IMR-90 (cell line): Measurements from ENCODE around the gene BUB1B. TPM values are rescaled to one million over a fixed set of nuclear protein-coding genes. Genes with fewer than 3 reads are reported as not detected.

Experiments used
- ATAC-seq: fragments of 200-7000 bp; cut with Tn5 transposase; 2 replicates; pipeline ENCODE4 v1.9.1; 2020; ENCODE audit warnings: low read depth, mild to moderate bottlenecking, moderate library complexity
- BruUV-seq: library from RNA; stranded (reverse); fragments of 400-500 nt; replicated peaks from 2 replicates; lab custom pipeline; 2021; lab: Mats Ljungman, UMichigan
- CTCF ChIA-PET: fragments of 300-600 bp; formaldehyde crosslinking; extraction: SDS; loops from one replicate; lab custom pipeline; 2021; ENCODE audit warnings: antibody characterized with exemption; lab: Yijun Ruan, JAX
- POLR2A ChIA-PET: fragments of 300-600 bp; sonication (Branson Sonifier 250); formaldehyde crosslinking; loops from one replicate; lab custom pipeline; 2022; ENCODE audit warnings: antibody characterized with exemption; ENCODE audit not compliant: unreplicated experiment; lab: Charles Lee
- DNase-seq: peaks from one replicate; pipeline ENCODE4 v3.0.0; 2013
- H2AFZ ChIP-seq: replicated peaks from 2 replicates; pipeline ENCODE3; 2013; ENCODE audit warnings: low read length, mild to moderate bottlenecking; ENCODE audit not compliant: poor library complexity
- H2AK5ac ChIP-seq: 2 replicates; pipeline ENCODE4 v1.6.1; 2013; ENCODE audit warnings: low read depth, low read length, inconsistent platforms
- H2AK9ac ChIP-seq: replicated peaks from 2 replicates; pipeline ENCODE3; 2013; ENCODE audit warnings: mild to moderate bottlenecking, low read depth, low read length, moderate library complexity; ENCODE audit not compliant: poor library complexity
- H2BK120ac ChIP-seq: 2 replicates; pipeline ENCODE4 v1.6.1; 2013; ENCODE audit warnings: low read depth, low read length, inconsistent platforms
- H2BK15ac ChIP-seq: 3 replicates; pipeline ENCODE4 v1.6.1; 2013; ENCODE audit warnings: low read depth, low read length, inconsistent platforms
- H2BK20ac ChIP-seq: 2 replicates; pipeline ENCODE4 v1.6.1; 2013; ENCODE audit warnings: low read depth, mild to moderate bottlenecking, inconsistent platforms, low read length, moderate library complexity
- H2BK5ac ChIP-seq: 2 replicates; pipeline ENCODE4 v1.6.1; 2013; ENCODE audit warnings: mild to moderate bottlenecking, low read depth, low read length, inconsistent platforms; ENCODE audit not compliant: poor library complexity, severe bottlenecking
- H3K14ac ChIP-seq: replicated peaks from 2 replicates; pipeline ENCODE4 v1.6.1; 2013; ENCODE audit warnings: low read depth, low read length, inconsistent platforms
- H3K18ac ChIP-seq: 2 replicates; pipeline ENCODE4 v1.6.1; 2013; ENCODE audit warnings: low read depth, low read length, control low read depth
- H3K23ac ChIP-seq: 2 replicates; pipeline ENCODE4 v1.6.1; 2013; ENCODE audit warnings: low read depth, low read length, inconsistent platforms
- H3K27ac ChIP-seq: 2 replicates; pipeline ENCODE4 v1.5.1; 2013; ENCODE audit warnings: mild to moderate bottlenecking, control low read depth, low read length; ENCODE audit not compliant: insufficient read depth
- H3K27me3 ChIP-seq: 2 replicates; pipeline ENCODE4 v1.6.1; 2013; ENCODE audit warnings: low read length; ENCODE audit not compliant: control insufficient read depth, insufficient read depth
- H3K36me3 ChIP-seq: 2 replicates; pipeline ENCODE4 v1.6.1; 2013; ENCODE audit warnings: low read length, mixed read lengths; ENCODE audit not compliant: control insufficient read depth, insufficient read depth
- H3K4ac ChIP-seq: 2 replicates; pipeline ENCODE4 v1.6.1; 2013; ENCODE audit warnings: low read depth, low read length, inconsistent platforms
- H3K4me1 ChIP-seq: 2 replicates; pipeline ENCODE4 v1.6.1; 2013; ENCODE audit warnings: low read length, mixed read lengths; ENCODE audit not compliant: control insufficient read depth, insufficient read depth
- H3K4me2 ChIP-seq: 2 replicates; pipeline ENCODE4 v1.6.1; 2013; ENCODE audit warnings: low read depth, mild to moderate bottlenecking, control low read depth, low read length, moderate library complexity
- H3K4me3 ChIP-seq: 2 replicates; pipeline ENCODE4 v1.5.1; 2013; ENCODE audit warnings: low read depth, mild to moderate bottlenecking, control low read depth, low read length, moderate library complexity; ENCODE audit not compliant: insufficient read depth
- H3K56ac ChIP-seq: 2 replicates; pipeline ENCODE4 v1.6.1; 2013; ENCODE audit warnings: low read length, inconsistent platforms; ENCODE audit not compliant: insufficient read depth; ENCODE audit errors: extremely low read depth
- H3K79me1 ChIP-seq, 2 experiments: 2 replicates each; pipeline ENCODE4 v1.6.1; 2013; ENCODE audit warnings: low read length in 2 of 2, inconsistent platforms in 1 of 2, low read depth in 1 of 2
- H3K9ac ChIP-seq: 2 replicates; pipeline ENCODE4 v1.6.1; 2013; ENCODE audit warnings: low read depth, low read length, control low read depth
- H3K9me1 ChIP-seq: 2 replicates; pipeline ENCODE4 v1.6.1; 2013; ENCODE audit warnings: low read length, inconsistent platforms; ENCODE audit not compliant: insufficient read depth
- H3K9me3 ChIP-seq: 2 replicates; pipeline ENCODE4 v1.6.1; 2013; ENCODE audit warnings: low read length; ENCODE audit not compliant: control insufficient read depth, insufficient read depth
- H4K20me1 ChIP-seq: 2 replicates; pipeline ENCODE4 v1.6.1; 2013; ENCODE audit warnings: low read length, inconsistent platforms; ENCODE audit not compliant: insufficient read depth
- H4K5ac ChIP-seq: 2 replicates; pipeline ENCODE4 v1.6.1; 2013; ENCODE audit warnings: mild to moderate bottlenecking, low read depth, low read length, control low read depth
- H4K8ac ChIP-seq, 2 experiments: 2 replicates each; pipeline ENCODE4 v1.6.1; 2013; ENCODE audit warnings: low read depth in 2 of 2, low read length in 2 of 2, control low read depth in 1 of 2, inconsistent platforms in 1 of 2
- H4K91ac ChIP-seq: 2 replicates; pipeline ENCODE4 v1.6.1; 2013; ENCODE audit warnings: low read depth, low read length, inconsistent platforms; ENCODE audit not compliant: insufficient read depth
- CHD1 ChIP-seq: IDR thresholded peaks from 2 replicates; pipeline ENCODE4 v1.6.1; 2012; ENCODE audit warnings: low read depth, low read length, improper control_type of control experiment
- FOS ChIP-seq: fragments of 150-350 bp; IDR thresholded peaks from 2 replicates; pipeline ENCODE4 v1.6.1; 2016; ENCODE audit warnings: low read depth, low read length
- RAD21 ChIP-seq: IDR thresholded peaks from 2 replicates; pipeline ENCODE4 v1.6.1; 2012; ENCODE audit warnings: low read length, improper control_type of control experiment
- SMC3 ChIP-seq: fragments of 150-350 bp; IDR thresholded peaks from 2 replicates; pipeline ENCODE4 v1.6.1; 2016; ENCODE audit warnings: low read depth, mild to moderate bottlenecking, antibody characterized with exemption, low read length, moderate library complexity
- WGBS, 2 experiments: methylation state at CpG; one replicate each; pipeline versions ENCODE4 v1.1.5 to v1.1.7; 2013; ENCODE audit warnings: missing lambda C conversion rate in 2 of 2; ENCODE audit not compliant: insufficient read length in 1 of 2; ENCODE audit errors: extremely low coverage in 2 of 2; 5-methylcytosine and 5-hydroxymethylcytosine counted together
- dilution Hi-C: fragments of 300-500 bp; cut with HindIII; formaldehyde crosslinking; loops from one replicate; pipeline ENCODE4 v1.14.3; 2018; ENCODE audit warnings: low sequenced_read_pairs; ENCODE audit not compliant: unreplicated experiment
- in situ Hi-C: fragments of 300-500 bp; cut with MboI; formaldehyde crosslinking; loops from 3 replicates; pipeline ENCODE4 v1.14.3; 2019; ENCODE audit warnings: low sequenced_read_pairs, inconsistent platforms, mixed read lengths
- intact Hi-C: fragments of 100-400 bp; cut with micrococcal nuclease; formaldehyde crosslinking; loops from 2 replicates; pipeline ENCODE4 v1.10.0; 2022
- polyA plus RNA-seq, 3 experiments: library from polyadenylated mRNA; depleted of rRNA; stranded (reverse); fragments of >200 nt; gene quantifications; 2 replicates each; pipeline ENCODE4 v1.2.3, GENCODE V29; 2012; ENCODE audit warnings: low replicate concordance in 1 of 3
- total RNA-seq: library from RNA; depleted of rRNA; stranded (reverse); fragments of >200 nt; gene quantifications from 2 replicates; pipeline ENCODE4 v1.2.3, GENCODE V29; 2012

Gene BUB1B
- total and polyA plus RNA-seq, 2 of the 4 experiments (the other 2 are of a cell fraction): 15.6 to 24.7 TPM

DNA sequence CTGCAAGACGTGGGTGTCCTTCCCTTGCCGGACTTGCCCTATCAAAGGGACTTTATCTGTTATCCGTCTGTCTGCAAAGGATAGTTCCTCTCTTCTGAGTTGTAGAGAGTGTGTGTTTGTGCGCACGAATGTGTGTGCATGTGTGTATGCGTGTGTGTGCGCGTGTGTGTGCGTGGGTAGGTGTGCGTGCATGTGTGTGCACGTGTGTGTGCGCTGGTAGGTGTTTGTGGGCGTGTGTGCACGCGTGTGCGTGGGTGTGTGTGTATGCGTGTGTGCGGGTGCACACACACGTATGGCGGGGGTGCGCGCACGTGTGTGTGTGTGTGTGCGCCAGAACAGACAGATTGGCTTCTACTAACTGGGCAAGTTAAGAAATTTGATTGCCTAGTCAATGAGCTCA, 48.1 kb upstream of the BUB1B start:
- Histone ChIP-seq H3K14ac (no peak overlapping the region), H2BK15ac (no peak overlapping the region), H3K36me3 (no peaks in the 10 kb centered on the region), H2BK5ac (no peak overlapping the region), H4K91ac (no peak overlapping the region), H3K23ac (no peak overlapping the region), H2AK5ac (no peak overlapping the region), H4K20me1 (no peaks in the 10 kb centered on the region), H3K56ac (no peak overlapping the region), H3K4ac (no peak overlapping the region), H4K8ac (no peak overlapping the region), H4K5ac (no peak overlapping the region), H2BK20ac (no peak overlapping the region), H3K27me3 (peaks cover 25% of the 10 kb centered on the region), H3K4me3 (no peak overlapping the region), H2AFZ (no peak overlapping the region), H3K9me3 (no peaks in the 10 kb centered on the region), H3K79me1 (peaks cover 0 to 7% of the 10 kb centered on the region in 2 experiments; a peak in 3 of 4 replicates), H3K9me1 (peaks cover 3% of the 10 kb centered on the region; the same call in 1 of the 2 replicates), H3K4me1 (peaks cover 2% of the 10 kb centered on the region), H2BK120ac (no peak overlapping the region), H2AK9ac (no peak overlapping the region), H3K27ac (no peak overlapping the region), H3K9ac (no peak overlapping the region), H3K18ac (no peak overlapping the region), H3K4me2 (no peak overlapping the region)
- DNase-seq (no peak), ATAC-seq (no peak)
- dilution Hi-C loops (no loop called here), intact Hi-C loops (no loop called here), in situ Hi-C loops (no loop called here)
- ChIA-PET CTCF (interaction anchor here (0.7 to 1.0 kb wide), 2 partner anchors 60 to 336 kb away, joined by 3 read pairs; no protein-coding TSS in a partner anchor), POLR2A (interaction anchor here (1.5 kb wide), 1 partner anchor 10 kb away, joined by 3 read pairs; no protein-coding TSS in a partner anchor)
- WGBS, 2 experiments: 72% methylated on average over 8 of the region's 24 CpGs; no CpG with 5 or more reads in 1 of the 2 experiments
- no TSS peak for BruUV-seq
- no peak for TF ChIP-seq FOS
- TF ChIP-seq RAD21: no peak
- no peak for TF ChIP-seq CHD1
- no peak for TF ChIP-seq SMC3
